Panc1 (cell line): ENCODE data around the gene AKAP10. TPM values are rescaled to one million over a fixed set of nuclear protein-coding genes. Genes with fewer than 3 reads are reported as not detected.
A peak's percentile ranks its signal among the peaks of the same experiment; 100 is the strongest.

Experiments used
- ATAC-seq: fragments of 200-7000 bp; cut with Tn5 transposase; 2 replicates; pipeline ENCODE4 v1.9.1; 2020; ENCODE audit warnings: mild to moderate bottlenecking, moderate library complexity
- BruUV-seq: library from RNA; stranded (reverse); fragments of 400-500 nt; replicated peaks from 2 replicates; lab custom pipeline; 2021; lab: Mats Ljungman, UMichigan
- CTCF ChIA-PET: fragments of 300-600 bp; sonication (Branson Sonifier 250); formaldehyde crosslinking; loops from one replicate; lab custom pipeline; 2022; ENCODE audit warnings: antibody characterized with exemption; lab: Charles Lee
- POLR2A ChIA-PET: fragments of 300-600 bp; sonication (Branson Sonifier 250); formaldehyde crosslinking; loops from one replicate; lab custom pipeline; 2022; ENCODE audit warnings: antibody characterized with exemption; lab: Charles Lee
- DNase-seq: peaks from one replicate; pipeline ENCODE4 v3.0.0-alpha.2; 2010; ENCODE audit warnings: low read depth, low spot score
- H3K27ac ChIP-seq: 2 replicates; pipeline ENCODE4 v1.5.1; 2011; ENCODE audit warnings: mild to moderate bottlenecking, low read length, inconsistent platforms
- H3K27me3 ChIP-seq: fragments of 200-500 bp; sonication (Bioruptor generic); 2 replicates; pipeline ENCODE4 v1.6.0; 2014; ENCODE audit warnings: low read length, inconsistent platforms; ENCODE audit not compliant: control insufficient read depth, insufficient read depth
- H3K36me3 ChIP-seq: fragments of 200-500 bp; sonication (Bioruptor generic); 2 replicates; pipeline ENCODE4 v1.5.1; 2014; ENCODE audit warnings: inconsistent platforms, mild to moderate bottlenecking, low read length, moderate library complexity; ENCODE audit not compliant: control insufficient read depth, insufficient read depth
- H3K4me1 ChIP-seq: 2 replicates; pipeline ENCODE4 v1.5.1; 2011; ENCODE audit warnings: inconsistent platforms, mild to moderate bottlenecking, low read length, moderate library complexity; ENCODE audit not compliant: control insufficient read depth, insufficient read depth
- H3K4me3 ChIP-seq, 2 experiments: 2 replicates each; pipeline ENCODE4 v1.5.1; 2011 to 2012; ENCODE audit warnings: low read depth in 2 of 2, low read length in 2 of 2, mild to moderate bottlenecking in 2 of 2, inconsistent platforms in 1 of 2, moderate library complexity in 1 of 2
- H3K9me3 ChIP-seq: fragments of 200-500 bp; sonication (Bioruptor generic); 2 replicates; pipeline ENCODE4 v1.5.1; 2014; ENCODE audit warnings: low read depth, mild to moderate bottlenecking, inconsistent platforms, low read length, moderate library complexity; ENCODE audit not compliant: control insufficient read depth, insufficient read depth
- CTCF ChIP-seq: fragments of 450-650 bp; IDR thresholded peaks from 2 replicates; pipeline ENCODE4 v1.5.1; 2017; ENCODE audit warnings: mild to moderate bottlenecking
- POLR2AphosphoS5 ChIP-seq: IDR thresholded peaks from 2 replicates; pipeline ENCODE4 v1.6.1; 2012; ENCODE audit warnings: mild to moderate bottlenecking, low read depth, low read length, moderate library complexity
- SIN3A ChIP-seq: IDR thresholded peaks from 2 replicates; pipeline ENCODE4 v1.6.1; 2012; ENCODE audit warnings: low read depth, mild to moderate bottlenecking, low read length, moderate library complexity, borderline replicate concordance; ENCODE audit not compliant: insufficient read depth
- TCF7L2 ChIP-seq: IDR thresholded peaks from 2 replicates; pipeline ENCODE4 v1.6.1; 2011; ENCODE audit warnings: mild to moderate bottlenecking, low read depth, low read length, inconsistent platforms
- in situ Hi-C: cut with HindIII; loops from 2 replicates; pipeline ENCODE4 v1.10.0; 2016; ENCODE audit warnings: low sequenced_read_pairs, low pct_unique_long_range_greater_than_20kb
- intact Hi-C: fragments of 100-400 bp; cut with micrococcal nuclease; formaldehyde crosslinking; loops from one replicate; pipeline ENCODE4 v1.10.0; 2022; ENCODE audit not compliant: unreplicated experiment
- total RNA-seq: library from RNA; stranded (reverse); gene quantifications from one replicate; pipeline ENCODE4 v1.2.1, GENCODE V29; 2021; ENCODE audit not compliant: unreplicated experiment
- TF ChIP-seq, protein P1 (sequence below), 2 experiments: IDR thresholded peaks; 2 replicates each; pipeline ENCODE4 v1.6.1; 2011 to 2012; ENCODE audit warnings: low read depth in 2 of 2, control low read depth in 1 of 2, low read length in 1 of 2, mild to moderate bottlenecking in 1 of 2, moderate library complexity in 1 of 2; ENCODE audit not compliant: insufficient read depth in 1 of 2

Gene AKAP10
- total RNA-seq, 1 experiment from 2014 or later: 24.6 TPM

DNA sequence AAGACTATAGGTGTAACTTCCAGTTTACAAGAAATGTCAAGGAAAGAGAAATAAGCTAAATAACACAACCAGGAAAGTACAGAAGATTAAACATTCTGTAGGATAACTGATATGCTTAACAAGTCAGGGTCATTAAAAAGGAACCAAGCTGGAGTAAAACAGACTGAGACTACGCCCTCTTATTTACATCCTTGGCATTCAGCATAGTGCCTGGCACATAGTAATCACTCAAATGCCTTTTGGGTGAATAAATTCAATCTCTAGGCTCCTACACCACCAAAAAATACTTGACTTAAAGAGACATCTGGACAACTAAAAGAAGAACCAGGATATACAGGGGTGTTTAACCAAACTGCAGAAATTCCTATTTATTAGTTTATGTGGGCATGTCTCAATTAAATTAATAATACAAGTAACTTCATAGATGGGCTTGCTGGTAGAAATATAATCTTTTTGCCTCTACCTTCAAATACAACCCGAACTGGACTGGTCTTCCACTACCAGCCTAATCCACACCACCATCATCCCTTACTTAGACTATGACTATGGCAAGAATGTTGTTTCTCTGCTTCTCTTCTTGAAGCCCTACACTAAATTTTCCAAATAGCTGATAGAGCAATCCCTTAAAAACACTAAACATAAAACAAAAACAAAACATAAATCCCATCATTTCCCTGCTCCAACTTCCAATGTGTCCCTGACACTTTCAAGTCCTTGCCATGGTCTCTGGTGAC lies 62.2 kb downstream of the AKAP10 start:
- POLR2A ChIA-PET: interaction anchor here (0.6 kb wide), 1 partner anchor 175 kb away, joined by 5 read pairs; no protein-coding TSS in a partner anchor
- TSS peak; percentile 31 for BruUV-seq
- H3K9me3 ChIP-seq: no peaks in the 10 kb centered on the region
- H3K36me3 ChIP-seq: peaks cover 8% of the 10 kb centered on the region; the same call in 1 of the 2 replicates
- H3K27ac ChIP-seq: no peak overlapping the region
- DNase-seq: no peak
- TF ChIP-seq, protein P1, sequence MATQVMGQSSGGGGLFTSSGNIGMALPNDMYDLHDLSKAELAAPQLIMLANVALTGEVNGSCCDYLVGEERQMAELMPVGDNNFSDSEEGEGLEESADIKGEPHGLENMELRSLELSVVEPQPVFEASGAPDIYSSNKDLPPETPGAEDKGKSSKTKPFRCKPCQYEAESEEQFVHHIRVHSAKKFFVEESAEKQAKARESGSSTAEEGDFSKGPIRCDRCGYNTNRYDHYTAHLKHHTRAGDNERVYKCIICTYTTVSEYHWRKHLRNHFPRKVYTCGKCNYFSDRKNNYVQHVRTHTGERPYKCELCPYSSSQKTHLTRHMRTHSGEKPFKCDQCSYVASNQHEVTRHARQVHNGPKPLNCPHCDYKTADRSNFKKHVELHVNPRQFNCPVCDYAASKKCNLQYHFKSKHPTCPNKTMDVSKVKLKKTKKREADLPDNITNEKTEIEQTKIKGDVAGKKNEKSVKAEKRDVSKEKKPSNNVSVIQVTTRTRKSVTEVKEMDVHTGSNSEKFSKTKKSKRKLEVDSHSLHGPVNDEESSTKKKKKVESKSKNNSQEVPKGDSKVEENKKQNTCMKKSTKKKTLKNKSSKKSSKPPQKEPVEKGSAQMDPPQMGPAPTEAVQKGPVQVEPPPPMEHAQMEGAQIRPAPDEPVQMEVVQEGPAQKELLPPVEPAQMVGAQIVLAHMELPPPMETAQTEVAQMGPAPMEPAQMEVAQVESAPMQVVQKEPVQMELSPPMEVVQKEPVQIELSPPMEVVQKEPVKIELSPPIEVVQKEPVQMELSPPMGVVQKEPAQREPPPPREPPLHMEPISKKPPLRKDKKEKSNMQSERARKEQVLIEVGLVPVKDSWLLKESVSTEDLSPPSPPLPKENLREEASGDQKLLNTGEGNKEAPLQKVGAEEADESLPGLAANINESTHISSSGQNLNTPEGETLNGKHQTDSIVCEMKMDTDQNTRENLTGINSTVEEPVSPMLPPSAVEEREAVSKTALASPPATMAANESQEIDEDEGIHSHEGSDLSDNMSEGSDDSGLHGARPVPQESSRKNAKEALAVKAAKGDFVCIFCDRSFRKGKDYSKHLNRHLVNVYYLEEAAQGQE (IDR thresholded peaks at IDR 0.05; ENCODE audit: insufficient read depth in 1 of 2, low read depth in 2 of 2, low read length in 1 of 2): no peak
- TF ChIP-seq SIN3A: no peak
- TF ChIP-seq TCF7L2: no peak
- no peak for TF ChIP-seq POLR2AphosphoS5
- TF ChIP-seq CTCF: no peak
- ATAC-seq: no peak
- CTCF ChIA-PET: no interaction called here
- no peaks in the 10 kb centered on the region for H3K4me1 ChIP-seq
- no peak overlapping the region for H3K4me3 ChIP-seq
- intact Hi-C loops (no loop called here), in situ Hi-C loops (no loop called here)
- no peaks in the 10 kb centered on the region for H3K27me3 ChIP-seq

DNA sequence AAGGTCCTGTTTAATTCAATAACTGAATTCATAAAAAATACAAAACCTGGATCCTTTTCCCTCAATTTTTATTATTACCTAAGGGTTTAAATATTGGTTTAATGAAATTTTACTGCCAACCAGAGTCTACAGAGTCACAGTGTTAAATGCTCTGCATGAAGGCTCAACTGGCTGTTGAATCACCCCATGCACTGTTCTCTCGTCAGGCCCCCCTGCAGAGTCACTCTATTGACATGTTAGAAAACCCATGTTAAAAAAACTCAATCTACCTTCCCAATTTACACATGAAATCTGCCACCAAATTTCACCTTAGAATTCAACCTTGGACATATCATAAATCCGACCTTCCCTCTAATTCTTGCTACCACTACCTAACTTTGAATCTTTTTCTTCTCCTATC lies 66.6 kb downstream of the AKAP10 start:
- no peaks in the 10 kb centered on the region for H3K9me3 ChIP-seq
- no peak for DNase-seq
- H3K27ac ChIP-seq: no peak overlapping the region
- H3K4me3 ChIP-seq: no peak overlapping the region
- in situ Hi-C loops (no loop called here), intact Hi-C loops (no loop called here)
- TF ChIP-seq SIN3A (no peak), TCF7L2 (no peak), CTCF (no peak), POLR2AphosphoS5 (no peak)
- TF ChIP-seq, protein P1 (IDR thresholded peaks at IDR 0.05; ENCODE audit: insufficient read depth in 1 of 2, low read depth in 2 of 2, low read length in 1 of 2): no peak
- H3K36me3 ChIP-seq: peaks cover 2% of the 10 kb centered on the region; the same call in 1 of the 2 replicates
- H3K4me1 ChIP-seq: no peaks in the 10 kb centered on the region
- BruUV-seq: no TSS peak
- ChIA-PET POLR2A (no interaction called here), CTCF (no interaction called here)
- ATAC-seq: no peak
- H3K27me3 ChIP-seq: no peaks in the 10 kb centered on the region
